Measurements from ENCODE around the gene PPP1R13B.
A peak's percentile ranks its signal among the peaks of the same experiment; 100 is the strongest.

PPP1R13B gene

GRCh38 chr14:103836976-103837725, 10.2 kb downstream of the PPP1R13B start:
- no peak for DNase-seq (ENCODE audit: low read depth)

GRCh38 chr14:103834956-103835355, 12.4 kb downstream of the PPP1R13B start:
- DNase-seq (ENCODE audit: low read depth), result no peak

- DNase-seq (ENCODE audit: low read depth), result no peak
Measured at GRCh38 chr14:103833711-103834110, 13.7 kb downstream of the PPP1R13B start.

GRCh38 chr14:103832046-103832445, 15.3 kb downstream of the PPP1R13B start:
- no peak for DNase-seq (ENCODE audit: low read depth)

- no peak for DNase-seq (ENCODE audit: low read depth)
Measured at GRCh38 chr14:103830511-103831270, 16.7 kb downstream of the PPP1R13B start.

- DNase-seq (ENCODE audit: low read depth), result no peak
Measured at GRCh38 chr14:103828315-103828967, 18.9 kb downstream of the PPP1R13B start.

GRCh38 chr14:103825101-103825500, 22.3 kb downstream of the PPP1R13B start:
- no peak for DNase-seq (ENCODE audit: low read depth)

GRCh38 chr14:103820908-103821307, 26.5 kb downstream of the PPP1R13B start:
- DNase-seq (ENCODE audit: low read depth), result no peak

GRCh38 chr14:103820382-103820781, 27.0 kb downstream of the PPP1R13B start:
- DNase-seq (ENCODE audit: low read depth), result no peak

GRCh38 chr14:103819503-103820307, 27.7 kb downstream of the PPP1R13B start:
- no peak for DNase-seq (ENCODE audit: low read depth)

- no peak for DNase-seq (ENCODE audit: low read depth)
Measured at GRCh38 chr14:103818870-103819269, 28.5 kb downstream of the PPP1R13B start.

- no peak for DNase-seq (ENCODE audit: low read depth)
Measured at GRCh38 chr14:103818422-103818821, 29.0 kb downstream of the PPP1R13B start.

- DNase-seq (ENCODE audit: low read depth), result no peak
Measured at GRCh38 chr14:103817595-103817994, 29.8 kb downstream of the PPP1R13B start.

- DNase-seq (ENCODE audit: low read depth), result no peak
Measured at GRCh38 chr14:103816991-103817390, 30.4 kb downstream of the PPP1R13B start.

GRCh38 chr14:103815253-103815652, 32.1 kb downstream of the PPP1R13B start:
- no peak for DNase-seq (ENCODE audit: low read depth)

- no peak for DNase-seq (ENCODE audit: low read depth)
Measured at GRCh38 chr14:103811189-103811588, 36.2 kb downstream of the PPP1R13B start.

- DNase-seq (ENCODE audit: low read depth), result peak; percentile 15
Measured at GRCh38 chr14:103808403-103809001, 38.9 kb downstream of the PPP1R13B start.

GRCh38 chr14:103806805-103807204, 40.6 kb downstream of the PPP1R13B start:
- DNase-seq (ENCODE audit: low read depth), result no peak

GRCh38 chr14:103805708-103806107, 41.7 kb downstream of the PPP1R13B start:
- no peak for DNase-seq (ENCODE audit: low read depth)

- DNase-seq (ENCODE audit: low read depth), result no peak
Measured at GRCh38 chr14:103803661-103804060, 43.7 kb downstream of the PPP1R13B start.

GRCh38 chr14:103802356-103802755, 45.0 kb downstream of the PPP1R13B start:
- no peak for DNase-seq (ENCODE audit: low read depth)

GRCh38 chr14:103801459-103801858, 45.9 kb downstream of the PPP1R13B start:
- DNase-seq (ENCODE audit: low read depth), result no peak
